ENCODE data around the gene ZNF133. TPM values are rescaled to one million over a fixed set of nuclear protein-coding genes. Genes with fewer than 3 reads are reported as not detected.

The ZNF133 gene
- total and polyA plus RNA-seq, 2 experiments from 2014 or later, result 9.4 to 15.1 TPM

GRCh38 chr20:18312723-18313122 lies 24.4 kb downstream of the ZNF133 start:
- H3K36me3 Mint-ChIP-seq (ENCODE audit: low read depth), result peaks cover 25% of the 10 kb centered on the region
- Histone ChIP-seq H3K27me3 (ENCODE audit: insufficient read depth) (no peaks in the 10 kb centered on the region), H2AFZ (no peak overlapping the region), H3K79me2 (replicated peaks; ENCODE audit: insufficient read depth) (no peaks in the 10 kb centered on the region), H3F3A (replicated peaks; ENCODE audit: low read depth) (no peaks in the 10 kb centered on the region), H3K4me1 (ENCODE audit: insufficient read depth) (no peaks in the 10 kb centered on the region), H3K9me2 (ENCODE audit: insufficient read depth) (no peaks in the 10 kb centered on the region), H4K20me1 (replicated peaks; ENCODE audit: insufficient read depth) (no peaks in the 10 kb centered on the region; the same call in none of the 2 replicates), H3K27ac (ENCODE audit: low read depth) (no peak overlapping the region), H3K36me3 (ENCODE audit: insufficient read depth) (peaks cover 4% of the 10 kb centered on the region; the same call in 1 of the 2 replicates), H3K4me2 (no peak overlapping the region), H3K4me3 (no peak overlapping the region)
- DNase-seq (ENCODE audit: low spot score) (no peak), ATAC-seq (no peak)
- H3K27me3 Mint-ChIP-seq (ENCODE audit: insufficient read depth, low read depth, poor library complexity), result no peaks in the 10 kb centered on the region
- no peaks in the 10 kb centered on the region for H3K9me3 Mint-ChIP-seq
- H3K4me1 Mint-ChIP-seq, result no peaks in the 10 kb centered on the region
- no peak for TF ChIP-seq REST (IDR thresholded peaks at IDR 0.05; ENCODE audit: unreplicated experiment)
- TF ChIP-seq JUNB (IDR thresholded peaks at IDR 0.05; ENCODE audit: unreplicated experiment), result no peak
- TF ChIP-seq POLR2AphosphoS5 (IDR thresholded peaks at IDR 0.05; ENCODE audit: low read depth), result no peak
- no peak for TF ChIP-seq ZNF331 (CRISPR knock-in tag; IDR thresholded peaks at IDR 0.05; ENCODE audit: low read depth)
- TF ChIP-seq EZH2phosphoT487 (IDR thresholded peaks at IDR 0.05; ENCODE audit: unreplicated experiment), result no peak
- no peak overlapping the region for H3K27ac Mint-ChIP-seq
- no peak overlapping the region for H3K4me3 Mint-ChIP-seq

- H3K4me1 ChIP-seq (ENCODE audit: insufficient read depth), result no peaks in the 10 kb centered on the region
- H3K27ac Mint-ChIP-seq, result no peak overlapping the region
- H3K27me3 Mint-ChIP-seq (ENCODE audit: insufficient read depth, low read depth, poor library complexity), result no peaks in the 10 kb centered on the region
- H3F3A ChIP-seq (replicated peaks; ENCODE audit: low read depth), result no peaks in the 10 kb centered on the region
- no peaks in the 10 kb centered on the region for H3K4me1 Mint-ChIP-seq
- no peaks in the 10 kb centered on the region for H3K79me2 ChIP-seq (replicated peaks; ENCODE audit: insufficient read depth)
- no peak overlapping the region for H3K27ac ChIP-seq (ENCODE audit: low read depth)
- ATAC-seq, result no peak
- no peak overlapping the region for H3K4me3 ChIP-seq
- no peak overlapping the region for H2AFZ ChIP-seq
- no peaks in the 10 kb centered on the region for H3K9me3 Mint-ChIP-seq
- H3K27me3 ChIP-seq (ENCODE audit: insufficient read depth), result no peaks in the 10 kb centered on the region
- no peak overlapping the region for H3K4me2 ChIP-seq
- TF ChIP-seq POLR2AphosphoS5 (IDR thresholded peaks at IDR 0.05; ENCODE audit: low read depth) (no peak), STAT1 (IDR thresholded peaks at IDR 0.05; ENCODE audit: unreplicated experiment) (no peak)
- no peak overlapping the region for H3K4me3 Mint-ChIP-seq
- peaks cover 25% of the 10 kb centered on the region for H3K36me3 Mint-ChIP-seq (ENCODE audit: low read depth)
- no peaks in the 10 kb centered on the region for H3K9me2 ChIP-seq (ENCODE audit: insufficient read depth)
- no peak for DNase-seq (ENCODE audit: low spot score)
- peaks cover 4% of the 10 kb centered on the region; the same call in 1 of the 2 replicates for H3K36me3 ChIP-seq (ENCODE audit: insufficient read depth)
- H4K20me1 ChIP-seq (replicated peaks; ENCODE audit: insufficient read depth), result no peaks in the 10 kb centered on the region; the same call in none of the 2 replicates
These were observed 25.1 kb downstream of the ZNF133 start for GRCh38 chr20:18313411-18313810.

GRCh38 chr20:18314786-18315406 lies 26.6 kb downstream of the ZNF133 start:
- no peaks in the 10 kb centered on the region for H3K9me2 ChIP-seq (ENCODE audit: insufficient read depth)
- no peaks in the 10 kb centered on the region for H3K4me1 Mint-ChIP-seq
- H3K4me3 ChIP-seq, result no peak overlapping the region
- no peaks in the 10 kb centered on the region for H3K27me3 Mint-ChIP-seq (ENCODE audit: insufficient read depth, low read depth, poor library complexity)
- no peak overlapping the region for H3K4me3 Mint-ChIP-seq
- ATAC-seq (no peak), DNase-seq (ENCODE audit: low spot score) (no peak)
- H3K9me3 Mint-ChIP-seq, result no peaks in the 10 kb centered on the region
- no peaks in the 10 kb centered on the region; the same call in none of the 2 replicates for H4K20me1 ChIP-seq (replicated peaks; ENCODE audit: insufficient read depth)
- H3K27ac Mint-ChIP-seq, result no peak overlapping the region; the same call in 1 of the 2 replicates
- no peaks in the 10 kb centered on the region for H3K4me1 ChIP-seq (ENCODE audit: insufficient read depth)
- H3K79me2 ChIP-seq (replicated peaks; ENCODE audit: insufficient read depth), result no peaks in the 10 kb centered on the region
- peaks cover 4% of the 10 kb centered on the region; the same call in 1 of the 2 replicates for H3K36me3 ChIP-seq (ENCODE audit: insufficient read depth)
- H3K27me3 ChIP-seq (ENCODE audit: insufficient read depth), result no peaks in the 10 kb centered on the region
- H3K4me2 ChIP-seq, result no peak overlapping the region
- H3K27ac ChIP-seq (ENCODE audit: low read depth), result no peak overlapping the region
- H2AFZ ChIP-seq, result no peak overlapping the region
- H3F3A ChIP-seq (replicated peaks; ENCODE audit: low read depth), result no peaks in the 10 kb centered on the region
- peaks cover 22% of the 10 kb centered on the region for H3K36me3 Mint-ChIP-seq (ENCODE audit: low read depth)
- TF ChIP-seq CREB1 (CRISPR knock-in tag; IDR thresholded peaks at IDR 0.05; ENCODE audit: low read depth) (no peak), EZH2phosphoT487 (IDR thresholded peaks at IDR 0.05; ENCODE audit: unreplicated experiment) (no peak), ZNF331 (CRISPR knock-in tag; IDR thresholded peaks at IDR 0.05; ENCODE audit: low read depth) (no peak), NANOG (IDR thresholded peaks at IDR 0.05; ENCODE audit: borderline replicate concordance) (no peak), STAT1 (IDR thresholded peaks at IDR 0.05; ENCODE audit: unreplicated experiment) (no peak)

All from GM23338 (cell line).